ENCODE results near the gene CASTOR1. TPM values are rescaled to one million over a fixed set of nuclear protein-coding genes. Genes with fewer than 3 reads are reported as not detected.

CASTOR1 gene
- total RNA-seq, 6 donors from 2014 or later, result 7.0 to 31.5 (median 22.1) TPM

- Histone ChIP-seq H3K4me1 (peaks cover 49 to 55% (median 54%) of the 10 kb centered on the region in 4 donors), H3K36me3 (peaks cover 0 to 8% (median 6%) of the 10 kb centered on the region in 4 donors), H3K27me3 (no peaks in the 10 kb centered on the region), H3K9me3 (no peaks in the 10 kb centered on the region), H3K4me3 (peak overlapping the region; percentile 98 to 100 (median 98)), H3K27ac (peak overlapping the region; percentile 92 to 98 (median 95))
- WGBS, 2 donors, result 36 to 45% methylated on average over 10 to 14 of the region's 14 CpGs
- TF ChIP-seq POLR2AphosphoS5 (IDR thresholded peaks at IDR 0.05) (no peak), POLR2A (IDR thresholded peaks at IDR 0.05) (no peak), CTCF (IDR thresholded peaks at IDR 0.05) (no peak), EP300 (IDR thresholded peaks at IDR 0.05) (no peak)
- DNase-seq (no peak), ATAC-seq (ENCODE audit: low FRiP score in 2 of 2) (no peak)
These were observed 36.5 kb upstream of the CASTOR1 start for GRCh38 chr22:30325724-30326254.

GRCh38 chr22:30325065-30325720 is 35.9 kb upstream of the CASTOR1 start:
- Histone ChIP-seq H3K27ac (peak overlapping the region; percentile 92 to 98 (median 95)), H3K36me3 (peaks cover 0 to 14% (median 4%) of the 10 kb centered on the region in 4 donors), H3K4me1 (peaks cover 54 to 61% (median 57%) of the 10 kb centered on the region in 4 donors)

DNA sequence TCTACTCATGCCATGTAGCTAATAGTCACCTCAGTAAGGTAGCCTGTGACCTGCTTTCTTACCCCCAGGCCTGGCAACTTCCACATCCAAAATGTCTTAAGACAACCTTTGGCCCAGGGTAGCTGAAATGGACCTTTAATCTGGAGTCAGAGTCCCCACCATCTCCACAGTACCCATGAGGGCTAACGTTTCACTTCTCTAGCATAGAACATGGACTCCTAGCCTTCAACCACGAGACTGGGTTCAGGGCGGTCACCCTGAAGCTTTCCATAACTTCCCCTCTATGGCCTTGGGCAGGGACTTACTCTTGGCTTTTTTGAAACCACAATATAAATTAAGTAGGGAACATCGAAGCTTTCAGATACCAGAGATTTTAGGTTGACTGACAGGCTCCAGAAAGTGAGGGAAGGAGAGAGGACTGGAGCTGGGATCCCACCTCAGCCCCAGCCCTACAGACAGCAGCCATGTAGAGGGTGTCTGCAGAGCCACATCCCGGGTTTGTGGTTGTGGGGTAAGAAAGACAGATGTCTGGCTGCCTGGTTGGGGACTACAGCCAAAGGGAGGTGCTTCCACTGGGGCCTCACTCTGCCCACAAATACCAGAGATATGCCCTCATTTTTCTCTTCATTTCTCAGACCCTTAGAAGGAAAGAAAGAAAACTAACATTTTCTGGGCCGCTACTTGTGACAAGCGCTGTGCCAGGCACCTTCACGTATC is 34.9 kb upstream of the CASTOR1 start:
- H3K9me3 ChIP-seq, result no peaks in the 10 kb centered on the region
- WGBS, 2 donors, result 47 to 50% methylated on average over 8 of the region's 8 CpGs
- no peak for TF ChIP-seq POLR2A (IDR thresholded peaks at IDR 0.05)
- TF ChIP-seq CTCF (IDR thresholded peaks at IDR 0.05), result no peak
- TF ChIP-seq POLR2AphosphoS5 (IDR thresholded peaks at IDR 0.05), result no peak
- no peak for TF ChIP-seq EP300 (IDR thresholded peaks at IDR 0.05)
- H3K27ac ChIP-seq, result peak overlapping the region; percentile 92 to 98 (median 95)
- ATAC-seq (ENCODE audit: low FRiP score in 2 of 2), result peak in 1 of 2 donors; percentile 22
- peaks cover 60 to 71% (median 67%) of the 10 kb centered on the region in 4 donors for H3K4me1 ChIP-seq
- H3K36me3 ChIP-seq, result peaks cover 0 to 12% (median 5%) of the 10 kb centered on the region in 4 donors
- H3K4me3 ChIP-seq, result peak overlapping the region in 2 of 4 donors; percentile 99 to 100
- DNase-seq, result no peak
- no peaks in the 10 kb centered on the region for H3K27me3 ChIP-seq

More at GRCh38 chr22:30325065-30325720, 35.9 kb upstream of the CASTOR1 start:
- Histone ChIP-seq H3K4me3 (peak overlapping the region; percentile 98 to 100 (median 98)), H3K27me3 (no peaks in the 10 kb centered on the region), H3K9me3 (no peaks in the 10 kb centered on the region)
- TF ChIP-seq EP300 (IDR thresholded peaks at IDR 0.05) (no peak), POLR2AphosphoS5 (IDR thresholded peaks at IDR 0.05) (peak in 1 of 2 donors; percentile 39), POLR2A (IDR thresholded peaks at IDR 0.05) (peak in 1 of 4 donors; percentile 33), CTCF (IDR thresholded peaks at IDR 0.05) (no peak)
- ATAC-seq (ENCODE audit: low FRiP score in 2 of 2), result peak in 1 of 2 donors; percentile 67
- WGBS, 2 donors, result 47 to 57% methylated on average over 5 of the region's 5 CpGs
- DNase-seq, result peak in 1 of 2 donors; percentile 78

DNA sequence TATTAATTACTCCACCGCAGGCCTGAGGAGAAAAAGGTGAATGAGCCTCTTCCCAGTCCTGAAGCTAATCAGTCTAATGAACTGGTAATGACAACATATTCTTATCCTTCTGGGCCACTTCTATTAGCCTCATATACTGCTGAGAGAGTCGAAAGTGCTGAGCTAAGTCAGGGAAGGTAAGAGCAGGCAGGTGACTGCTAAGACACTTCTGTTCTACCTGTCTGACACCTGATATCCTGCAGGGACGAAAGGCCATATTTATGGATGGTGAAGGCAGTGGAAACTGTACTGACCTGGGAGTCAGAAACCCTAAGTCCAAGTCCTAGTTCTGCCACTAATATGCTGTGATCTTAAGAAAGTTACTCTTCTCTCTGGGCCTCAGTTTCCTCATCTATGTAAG is 33.9 kb upstream of the CASTOR1 start:
- peak overlapping the region in 2 of 4 donors; percentile 36 to 98 for H3K27ac ChIP-seq
- H3K36me3 ChIP-seq, result peaks cover 0 to 15% (median 5%) of the 10 kb centered on the region in 4 donors
- H3K9me3 ChIP-seq, result no peaks in the 10 kb centered on the region
- no peak for TF ChIP-seq EP300 (IDR thresholded peaks at IDR 0.05)
- no peak for TF ChIP-seq POLR2A (IDR thresholded peaks at IDR 0.05)
- TF ChIP-seq POLR2AphosphoS5 (IDR thresholded peaks at IDR 0.05), result no peak
- TF ChIP-seq CTCF (IDR thresholded peaks at IDR 0.05), result no peak
- no peaks in the 10 kb centered on the region for H3K27me3 ChIP-seq
- peaks cover 70 to 79% (median 76%) of the 10 kb centered on the region in 4 donors for H3K4me1 ChIP-seq
- DNase-seq, result no peak
- 93 to 95% methylated on average over 2 to 3 of the region's 3 CpGs for WGBS, 2 donors
- no peak overlapping the region for H3K4me3 ChIP-seq
- ATAC-seq (ENCODE audit: low FRiP score in 2 of 2), result no peak

Measured in upper lobe of left lung (tissue), 6 donors.